ENCODE results near the gene CLCNKB.

DNA sequence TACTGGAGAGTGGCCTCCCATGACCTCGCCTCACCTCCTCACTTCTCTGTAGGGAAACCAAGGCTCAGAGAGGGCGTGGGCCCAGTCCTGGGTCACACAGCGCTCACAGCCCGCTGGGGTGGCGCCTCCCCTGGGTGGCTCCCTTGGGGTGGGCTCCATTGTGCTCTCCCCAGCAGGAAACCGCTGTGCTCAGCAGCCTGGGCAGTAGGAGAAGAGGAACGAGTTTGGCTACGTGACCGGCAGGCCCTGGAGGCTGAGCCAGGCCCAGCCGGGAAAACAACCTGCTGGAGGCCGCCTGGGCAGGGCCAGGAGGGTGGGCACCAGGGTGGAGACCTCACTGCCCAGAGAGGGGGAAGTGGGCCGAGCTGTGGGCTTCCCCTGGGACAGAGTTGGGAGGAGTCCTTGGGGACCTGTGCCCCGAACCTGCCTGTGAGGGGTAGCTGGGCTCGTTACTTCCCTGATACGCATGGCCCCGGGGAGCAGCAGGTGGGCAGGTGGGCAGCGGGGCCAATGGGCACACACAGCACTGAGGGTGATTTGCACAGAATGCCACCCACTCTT lies 44.8 kb downstream of the CLCNKB start:
- TF ChIP-seq, protein P1, sequence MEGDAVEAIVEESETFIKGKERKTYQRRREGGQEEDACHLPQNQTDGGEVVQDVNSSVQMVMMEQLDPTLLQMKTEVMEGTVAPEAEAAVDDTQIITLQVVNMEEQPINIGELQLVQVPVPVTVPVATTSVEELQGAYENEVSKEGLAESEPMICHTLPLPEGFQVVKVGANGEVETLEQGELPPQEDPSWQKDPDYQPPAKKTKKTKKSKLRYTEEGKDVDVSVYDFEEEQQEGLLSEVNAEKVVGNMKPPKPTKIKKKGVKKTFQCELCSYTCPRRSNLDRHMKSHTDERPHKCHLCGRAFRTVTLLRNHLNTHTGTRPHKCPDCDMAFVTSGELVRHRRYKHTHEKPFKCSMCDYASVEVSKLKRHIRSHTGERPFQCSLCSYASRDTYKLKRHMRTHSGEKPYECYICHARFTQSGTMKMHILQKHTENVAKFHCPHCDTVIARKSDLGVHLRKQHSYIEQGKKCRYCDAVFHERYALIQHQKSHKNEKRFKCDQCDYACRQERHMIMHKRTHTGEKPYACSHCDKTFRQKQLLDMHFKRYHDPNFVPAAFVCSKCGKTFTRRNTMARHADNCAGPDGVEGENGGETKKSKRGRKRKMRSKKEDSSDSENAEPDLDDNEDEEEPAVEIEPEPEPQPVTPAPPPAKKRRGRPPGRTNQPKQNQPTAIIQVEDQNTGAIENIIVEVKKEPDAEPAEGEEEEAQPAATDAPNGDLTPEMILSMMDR (IDR thresholded peaks at IDR 0.05) = no peak
- TF ChIP-seq EZH2 (IDR thresholded peaks at IDR 0.05) = no peak
